DMS 273 (cell line): ENCODE results near the gene FCRLB.
"Not testable (repeated sequence)": the region's sequence is repeated elsewhere in the genome, so short reads cannot be mapped to it uniquely, and the experiment has no call there.

Experiments used
- DNase-seq: peaks from one replicate; lab custom pipeline; 2025; ENCODE audit not compliant: unreplicated experiment; lab: John Stamatoyannopoulos, UW

Gene FCRLB, protein sequence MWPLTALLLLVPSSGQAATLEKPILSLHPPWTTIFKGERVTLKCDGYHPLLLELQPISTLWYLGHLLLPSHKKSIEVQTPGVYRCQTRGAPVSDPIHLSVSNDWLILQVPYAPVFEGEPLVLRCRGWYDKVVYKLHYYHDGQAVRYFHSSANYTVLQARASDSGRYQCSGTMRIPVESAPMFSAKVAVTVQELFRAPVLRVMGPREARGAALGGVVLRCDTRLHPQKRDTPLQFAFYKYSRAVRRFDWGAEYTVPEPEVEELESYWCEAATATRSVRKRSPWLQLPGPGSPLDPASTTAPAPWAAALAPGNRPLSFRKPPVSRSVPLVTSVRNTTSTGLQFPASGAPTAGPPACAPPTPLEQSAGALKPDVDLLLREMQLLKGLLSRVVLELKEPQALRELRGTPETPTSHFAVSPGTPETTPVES

DNA sequence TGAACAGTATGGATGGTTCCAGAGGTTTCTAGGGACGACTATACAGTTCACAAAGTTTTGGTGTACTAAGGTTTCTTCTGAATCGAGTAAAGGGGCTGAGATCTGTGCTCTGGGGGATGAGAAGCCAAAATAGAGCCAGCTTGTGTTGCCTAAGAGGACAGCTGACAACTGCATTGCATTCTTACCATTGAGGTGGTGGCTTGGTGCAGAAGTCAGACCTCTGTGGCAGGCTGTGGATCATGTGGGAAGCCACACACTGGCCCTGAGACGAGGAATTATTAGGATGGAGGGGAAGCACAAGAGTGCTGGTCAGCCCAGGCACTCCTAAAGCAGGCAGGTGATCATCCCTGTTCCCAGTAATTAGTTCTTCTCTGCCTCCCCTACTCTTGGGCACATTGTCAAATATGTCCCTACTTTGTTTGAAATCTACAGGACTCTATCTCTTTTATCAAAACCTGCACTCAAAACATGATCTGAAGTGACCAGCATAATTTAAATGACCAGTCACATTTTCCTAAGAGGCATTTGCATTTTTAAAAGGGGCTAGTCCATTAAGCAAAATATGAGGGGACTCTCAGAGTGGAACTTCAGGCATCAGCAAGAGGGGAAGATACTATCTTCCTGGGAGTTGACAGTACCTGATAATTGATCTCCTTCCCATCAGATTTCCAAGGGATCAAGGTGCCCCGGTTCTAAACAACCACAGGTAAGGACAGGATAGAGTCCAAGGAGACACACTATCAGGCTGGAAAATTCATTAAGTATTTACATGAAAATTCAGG is at the start of gene FCRLB:
Gene FCRLB, plus strand, starts transcription at position 589 of the 782 bp plus-strand sequence. CDS start 1,129 bp downstream, outside the sequence.
- no peak for DNase-seq

- DNase-seq: not testable (repeated sequence)
Measured at GRCh38 chr1:161673437-161673836, 47.9 kb upstream of the FCRLB start.

DNA sequence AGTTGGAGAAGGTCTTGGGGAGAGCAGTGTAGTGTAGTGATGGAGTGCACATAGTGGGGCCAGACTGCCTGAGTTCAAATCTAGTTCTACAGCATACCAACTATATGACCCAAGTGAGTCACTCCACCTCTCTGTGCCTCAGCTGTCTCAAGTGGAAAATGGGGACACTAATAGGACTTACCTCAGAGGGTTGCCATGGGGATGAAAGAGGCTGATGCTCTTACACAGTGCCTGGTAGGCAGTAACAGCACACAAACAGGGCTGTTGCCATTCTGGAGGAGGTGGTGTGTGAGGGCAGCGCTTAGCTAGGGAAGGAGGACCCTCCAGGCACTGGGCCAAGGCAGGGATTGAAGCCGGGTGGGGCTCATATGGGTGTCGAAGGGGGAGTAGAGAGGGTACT is 46.9 kb upstream of the FCRLB start:
- DNase-seq: not testable (repeated sequence)

DNA sequence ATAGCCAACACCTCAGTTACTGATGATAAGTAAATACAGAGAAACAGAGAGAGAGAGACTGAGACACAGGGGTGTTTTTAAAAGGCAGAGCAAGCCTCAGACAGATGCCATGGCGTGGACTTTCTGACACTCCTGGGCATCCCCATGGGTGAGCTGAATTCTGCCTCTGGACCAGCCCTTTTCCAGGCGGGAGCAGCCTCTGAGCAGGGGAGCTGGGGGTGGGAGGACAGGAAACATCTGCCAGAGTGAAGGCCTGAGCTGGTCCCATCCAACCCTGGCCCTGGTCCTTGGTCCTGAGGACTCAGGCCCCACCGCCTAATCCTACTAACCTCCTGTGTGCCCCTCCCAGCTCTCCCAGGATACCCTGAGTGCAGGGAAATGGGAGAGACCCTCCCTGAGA is 46.4 kb upstream of the FCRLB start:
- DNase-seq: not testable (repeated sequence)

GRCh38 chr1:161676441-161676840 is 44.9 kb upstream of the FCRLB start:
- no peak for DNase-seq

DNA sequence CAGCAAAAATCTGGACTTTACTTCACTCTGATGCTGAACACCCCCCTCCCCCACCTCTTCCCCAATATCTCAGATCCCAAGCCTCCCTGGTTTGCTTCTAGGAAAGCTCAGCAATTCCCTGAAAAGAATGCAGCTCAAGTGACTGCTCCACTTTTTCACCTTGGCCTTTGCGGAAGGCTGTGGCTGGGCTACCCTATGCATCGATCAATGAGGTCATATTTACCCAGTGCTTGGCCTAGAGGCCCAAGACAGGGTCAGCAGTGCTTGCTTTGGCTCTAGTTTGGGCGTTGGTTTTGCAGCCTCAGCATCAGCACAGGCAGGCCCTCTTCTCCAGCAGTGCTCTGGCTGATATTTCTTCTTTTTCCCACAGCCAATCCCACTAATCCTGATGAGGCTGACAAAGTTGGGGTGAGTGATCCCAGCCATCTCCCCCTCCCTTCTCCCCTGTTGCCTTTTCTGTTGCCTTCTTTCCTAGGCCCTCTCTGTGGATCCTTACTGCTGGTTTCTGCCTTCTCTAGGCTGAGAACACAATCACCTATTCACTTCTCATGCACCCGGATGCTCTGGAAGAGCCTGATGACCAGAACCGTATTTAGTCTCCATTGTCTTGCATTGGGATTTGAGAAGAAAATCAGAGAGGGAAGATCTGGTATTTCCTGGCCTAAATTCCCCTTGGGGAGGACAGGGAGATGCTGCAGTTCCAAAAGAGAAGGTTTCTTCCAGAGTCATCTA is 44.2 kb upstream of the FCRLB start:
- no peak for DNase-seq

DNA sequence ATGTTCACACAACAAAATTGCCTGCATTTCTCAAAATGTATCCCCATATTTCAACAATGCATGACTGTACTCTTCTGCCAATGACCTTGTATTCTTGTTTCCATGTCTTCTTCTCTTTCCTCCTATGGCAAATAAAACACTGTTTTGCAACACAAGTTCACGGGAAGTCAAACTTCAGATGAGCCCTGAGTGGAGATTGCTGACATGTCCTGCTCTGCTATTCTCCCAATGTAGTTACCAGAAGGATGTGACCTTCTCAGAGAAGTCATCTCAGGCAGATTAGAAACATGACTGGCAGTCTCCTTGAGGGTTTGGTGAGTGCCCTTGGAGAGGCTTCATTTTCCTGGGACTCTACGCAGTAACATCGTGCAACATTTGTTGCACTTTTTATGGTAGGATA is 42.8 kb upstream of the FCRLB start:
- DNase-seq: no peak

- DNase-seq: no peak
Measured at GRCh38 chr1:161681879-161682278, 39.5 kb upstream of the FCRLB start.

DNA sequence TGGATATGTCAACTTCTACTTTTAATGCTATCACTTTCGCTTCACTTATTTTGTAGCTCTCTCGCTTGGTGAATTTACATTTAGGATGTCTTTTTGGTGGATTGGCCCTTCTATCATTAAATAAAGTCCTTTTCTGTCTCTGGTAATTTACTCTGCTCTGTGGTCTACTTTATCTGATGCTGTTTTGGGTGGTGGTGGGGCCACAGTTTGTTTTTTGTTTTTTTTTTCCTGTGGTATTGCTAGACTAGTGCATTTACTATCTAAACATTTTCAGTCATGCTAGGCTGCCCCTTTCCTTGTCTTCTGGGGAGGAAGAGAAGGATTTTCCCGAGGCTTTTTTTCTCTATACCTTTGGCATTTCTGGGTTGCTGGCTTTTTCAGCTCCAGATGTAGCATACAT is 32.4 kb upstream of the FCRLB start:
- DNase-seq: no peak

GRCh38 chr1:161691846-161692245 is 29.5 kb upstream of the FCRLB start:
- no peak for DNase-seq

GRCh38 chr1:161693020-161693712 is 28.2 kb upstream of the FCRLB start:
- DNase-seq: not testable (repeated sequence)

DNA sequence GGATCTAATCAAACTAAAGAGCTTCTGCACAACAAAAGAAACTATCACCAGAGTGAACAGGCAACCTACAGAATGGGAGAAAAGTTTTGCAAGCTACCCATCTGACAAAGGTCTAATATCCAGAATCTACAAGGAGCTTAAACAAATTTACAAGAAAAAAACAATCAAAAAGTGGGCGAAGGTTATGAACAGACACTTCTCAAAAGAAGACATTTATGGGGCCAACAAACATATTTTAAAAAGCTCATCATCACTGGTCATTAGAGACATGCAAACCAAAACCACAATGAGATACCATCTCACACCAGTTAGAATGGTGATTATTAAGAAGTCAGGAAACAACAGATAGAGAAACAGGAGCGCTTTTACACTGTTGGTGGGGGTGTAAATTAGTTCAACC is 23.0 kb upstream of the FCRLB start:
- not testable (repeated sequence) for DNase-seq

GRCh38 chr1:161702250-161702649 is 19.1 kb upstream of the FCRLB start:
- no peak for DNase-seq

DNA sequence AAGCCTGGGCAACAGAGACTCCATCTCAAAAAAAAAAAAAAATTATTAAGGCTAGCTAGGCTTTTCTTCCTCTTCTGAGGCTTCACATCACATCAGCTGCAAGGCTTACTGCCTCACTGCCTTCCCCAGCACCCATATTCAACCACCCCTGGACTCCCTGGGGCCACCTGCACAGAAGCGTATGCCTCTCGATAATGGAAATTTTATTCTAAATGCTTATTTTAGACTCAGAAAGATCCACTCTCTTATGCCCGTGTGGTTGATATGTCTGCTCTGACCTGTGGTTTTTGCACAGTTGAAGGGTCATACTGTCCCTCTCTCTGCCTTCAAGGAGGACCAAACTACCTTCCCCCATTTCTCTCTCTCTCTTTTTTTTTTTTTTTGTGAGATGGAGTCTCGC is 15.8 kb upstream of the FCRLB start:
- DNase-seq: no peak

GRCh38 chr1:161706113-161706481 is 15.2 kb upstream of the FCRLB start:
- DNase-seq: no peak

GRCh38 chr1:161706482-161707347 is 14.6 kb upstream of the FCRLB start, which contains the start of gene FCRLA:
Gene FCRLA, plus strand, starts transcription at chr1:161707229. Its CDS starts 36 bp downstream, at chr1:161707265.
- peak; percentile 43 for DNase-seq

GRCh38 chr1:161707503-161707902 is 13.8 kb upstream of the FCRLB start:
- no peak for DNase-seq

- DNase-seq: no peak
Measured at GRCh38 chr1:161709373-161709772, 12.0 kb upstream of the FCRLB start.

- no peak for DNase-seq
Measured at GRCh38 chr1:161710560-161710959, 10.8 kb upstream of the FCRLB start.
